Mesothelial cell of epicardium (in vitro differentiated cells): ENCODE measurements around the gene MORC2. TPM values are rescaled to one million over a fixed set of nuclear protein-coding genes. Genes with fewer than 3 reads are reported as not detected.

Source experiments
- DNase-seq, 2 experiments: peaks; one replicate each; pipeline ENCODE4 v3.0.0; 2021; ENCODE audit warnings: low spot score in 2 of 2; ENCODE audit not compliant: unreplicated experiment in 2 of 2
- H3K27ac Mint-ChIP-seq: 2 replicates; pipeline ENCODE4 v1.8.0; 2021; ENCODE audit warnings: mixed read lengths
- H3K27me3 Mint-ChIP-seq: 2 replicates; pipeline ENCODE4 v1.8.0; 2021; ENCODE audit warnings: low read depth, mixed read lengths
- H3K36me3 Mint-ChIP-seq: 2 replicates; pipeline ENCODE4 v1.8.0; 2021; ENCODE audit warnings: mixed read lengths
- H3K4me1 Mint-ChIP-seq: 2 replicates; pipeline ENCODE4 v1.8.0; 2021; ENCODE audit warnings: mixed read lengths
- H3K4me3 Mint-ChIP-seq: 2 replicates; pipeline ENCODE4 v1.8.0; 2021; ENCODE audit warnings: mild to moderate bottlenecking, moderate library complexity, mixed read lengths
- H3K9me3 Mint-ChIP-seq: 2 replicates; pipeline ENCODE4 v1.8.0; 2021; ENCODE audit warnings: mixed read lengths
- total RNA-seq: library from RNA; stranded (reverse); gene quantifications from 3 replicates; pipeline ENCODE4 v1.2.1, GENCODE V29; 2021
- TF ChIP-seq, protein P1 (sequence below): fragments of 200-600 bp; sonication (generic); IDR thresholded peaks from one replicate; pipeline ENCODE4 v1.5.0; 2021; ENCODE audit warnings: antibody characterized with exemption; ENCODE audit not compliant: unreplicated experiment

MORC2 gene
- total RNA-seq, 1 donor from 2014 or later: 45.1 TPM

DNA sequence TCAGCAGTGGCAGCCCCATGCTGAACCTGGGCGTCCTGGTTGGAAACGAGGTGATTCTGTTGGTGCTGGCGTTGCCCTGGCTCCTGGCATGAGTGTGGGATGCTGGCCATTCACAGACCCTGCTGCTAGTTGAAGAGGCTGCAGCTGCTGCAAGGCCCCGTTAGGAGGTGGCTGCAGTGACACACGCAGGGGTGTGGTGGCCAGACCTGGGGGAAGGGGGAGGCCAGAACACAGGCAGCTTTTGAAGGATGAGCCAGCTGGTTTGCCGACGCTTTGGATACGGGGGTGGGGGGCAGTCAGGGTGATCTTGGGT lies 77.2 kb downstream of the MORC2 start:
- Mint-ChIP-seq H3K4me3 (no peak overlapping the region), H3K27ac (no peak overlapping the region), H3K4me1 (peaks cover 2% of the 10 kb centered on the region), H3K9me3 (no peaks in the 10 kb centered on the region), H3K27me3 (no peaks in the 10 kb centered on the region), H3K36me3 (peaks cover 11% of the 10 kb centered on the region)
- TF ChIP-seq, protein P1, sequence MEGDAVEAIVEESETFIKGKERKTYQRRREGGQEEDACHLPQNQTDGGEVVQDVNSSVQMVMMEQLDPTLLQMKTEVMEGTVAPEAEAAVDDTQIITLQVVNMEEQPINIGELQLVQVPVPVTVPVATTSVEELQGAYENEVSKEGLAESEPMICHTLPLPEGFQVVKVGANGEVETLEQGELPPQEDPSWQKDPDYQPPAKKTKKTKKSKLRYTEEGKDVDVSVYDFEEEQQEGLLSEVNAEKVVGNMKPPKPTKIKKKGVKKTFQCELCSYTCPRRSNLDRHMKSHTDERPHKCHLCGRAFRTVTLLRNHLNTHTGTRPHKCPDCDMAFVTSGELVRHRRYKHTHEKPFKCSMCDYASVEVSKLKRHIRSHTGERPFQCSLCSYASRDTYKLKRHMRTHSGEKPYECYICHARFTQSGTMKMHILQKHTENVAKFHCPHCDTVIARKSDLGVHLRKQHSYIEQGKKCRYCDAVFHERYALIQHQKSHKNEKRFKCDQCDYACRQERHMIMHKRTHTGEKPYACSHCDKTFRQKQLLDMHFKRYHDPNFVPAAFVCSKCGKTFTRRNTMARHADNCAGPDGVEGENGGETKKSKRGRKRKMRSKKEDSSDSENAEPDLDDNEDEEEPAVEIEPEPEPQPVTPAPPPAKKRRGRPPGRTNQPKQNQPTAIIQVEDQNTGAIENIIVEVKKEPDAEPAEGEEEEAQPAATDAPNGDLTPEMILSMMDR: no peak
- no peak for DNase-seq

DNA sequence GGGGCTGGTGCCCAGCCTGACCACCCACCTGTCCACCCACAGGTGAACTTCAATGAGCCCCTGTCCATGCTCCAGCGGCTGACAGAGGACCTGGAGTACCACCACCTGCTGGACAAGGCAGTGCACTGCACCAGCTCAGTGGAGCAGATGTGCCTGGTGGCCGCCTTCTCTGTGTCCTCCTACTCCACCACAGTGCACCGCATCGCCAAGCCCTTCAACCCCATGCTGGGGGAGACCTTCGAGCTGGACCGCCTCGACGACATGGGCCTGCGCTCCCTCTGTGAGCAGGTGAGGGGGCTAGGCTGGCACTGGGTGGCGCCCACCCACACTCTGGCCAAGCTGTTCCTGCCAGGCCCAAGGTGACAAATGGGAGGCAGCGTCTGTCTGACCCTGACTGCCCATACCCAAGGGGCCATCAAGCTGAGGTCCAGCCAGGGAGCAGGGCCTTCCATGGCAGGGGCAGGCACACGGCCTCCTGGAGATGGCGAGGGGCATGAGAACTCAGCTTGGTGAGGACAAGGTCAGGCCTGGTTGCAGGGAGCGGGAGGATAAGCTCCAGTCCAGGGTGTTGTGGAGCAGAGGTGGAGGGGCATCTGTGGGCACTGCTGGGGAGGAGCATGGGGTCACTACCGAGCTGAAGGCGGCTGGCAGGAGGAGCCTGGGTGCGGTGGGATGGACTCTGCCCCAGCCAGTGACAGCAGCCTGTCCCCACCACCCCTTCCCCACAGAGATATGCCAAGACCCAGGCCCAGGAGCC lies 77.7 kb downstream of the MORC2 start:
- H3K4me3 Mint-ChIP-seq: no peak overlapping the region
- TF ChIP-seq, protein P1: peak; percentile 71
- no peaks in the 10 kb centered on the region for H3K9me3 Mint-ChIP-seq
- no peak overlapping the region for H3K27ac Mint-ChIP-seq
- DNase-seq: peak in 1 of 2 experiments; percentile 46
- H3K36me3 Mint-ChIP-seq: peaks cover 8% of the 10 kb centered on the region
- no peaks in the 10 kb centered on the region for H3K27me3 Mint-ChIP-seq
- H3K4me1 Mint-ChIP-seq: peaks cover 2% of the 10 kb centered on the region

DNA sequence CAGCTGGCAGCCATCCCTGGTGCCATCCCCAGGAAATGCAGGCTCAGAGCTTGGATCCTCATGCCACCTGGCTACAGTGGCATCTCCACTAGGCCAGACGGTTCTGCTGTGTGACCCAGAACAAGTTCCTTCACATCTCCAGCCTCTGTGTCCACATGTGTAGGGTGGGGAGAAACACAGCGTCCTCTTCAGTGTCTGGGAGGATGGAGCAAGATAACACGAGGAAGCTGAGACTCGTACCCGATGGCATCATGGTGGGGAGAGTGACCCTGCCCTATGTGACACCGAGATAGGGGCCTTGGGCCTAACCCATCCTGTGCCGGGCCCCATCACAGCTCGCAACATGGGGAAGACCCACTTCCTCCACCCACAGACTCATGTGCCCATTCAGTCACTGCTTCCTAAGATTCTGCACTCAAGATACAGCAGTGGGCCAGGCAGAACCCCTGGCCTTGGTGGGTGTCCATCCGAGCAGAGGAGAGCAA lies 78.5 kb downstream of the MORC2 start:
- Mint-ChIP-seq H3K4me3 (no peak overlapping the region), H3K27ac (no peak overlapping the region), H3K4me1 (peaks cover 2% of the 10 kb centered on the region), H3K9me3 (no peaks in the 10 kb centered on the region), H3K36me3 (peaks cover 8% of the 10 kb centered on the region), H3K27me3 (no peaks in the 10 kb centered on the region)
- DNase-seq: no peak
- TF ChIP-seq, protein P1: no peak

DNA sequence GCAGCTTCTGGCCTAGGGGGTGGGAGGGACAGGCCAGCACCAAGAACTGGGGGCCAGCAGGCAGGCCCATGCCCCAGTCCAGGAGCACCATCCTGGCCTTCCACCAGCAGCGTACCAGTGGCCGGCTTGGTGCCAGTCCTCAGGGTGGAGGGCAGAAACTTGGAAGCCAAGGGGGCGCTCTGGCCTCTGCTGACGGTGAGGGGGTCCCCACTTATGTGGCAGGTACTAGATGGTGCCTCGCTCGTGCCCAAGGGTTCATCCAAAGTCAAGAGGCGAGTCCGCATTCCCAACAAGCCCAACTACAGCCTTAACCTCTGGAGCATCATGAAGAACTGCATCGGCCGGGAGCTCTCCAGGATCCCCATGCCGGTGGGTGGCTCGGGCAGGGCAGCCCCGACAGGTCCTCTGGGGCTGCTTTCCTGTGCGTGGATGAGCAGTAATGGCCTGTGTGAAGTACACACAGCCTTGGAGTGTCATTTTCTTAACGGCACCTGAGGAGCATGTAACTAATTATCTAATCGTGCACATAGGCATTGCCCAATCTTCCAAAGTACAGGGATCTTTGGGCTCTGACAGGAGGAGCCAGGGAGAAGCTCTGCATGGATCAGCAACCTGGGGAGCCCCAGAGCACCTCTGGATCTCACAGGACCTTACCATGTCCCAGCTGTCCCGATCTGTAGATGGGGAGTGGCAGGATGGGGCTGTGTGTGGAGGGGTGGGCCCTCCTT lies 79.1 kb downstream of the MORC2 start:
- Mint-ChIP-seq H3K36me3 (peaks cover 8% of the 10 kb centered on the region), H3K4me1 (peaks cover 2% of the 10 kb centered on the region), H3K27me3 (no peaks in the 10 kb centered on the region), H3K27ac (no peak overlapping the region), H3K4me3 (no peak overlapping the region), H3K9me3 (no peaks in the 10 kb centered on the region)
- TF ChIP-seq, protein P1: no peak
- no peak for DNase-seq

DNA sequence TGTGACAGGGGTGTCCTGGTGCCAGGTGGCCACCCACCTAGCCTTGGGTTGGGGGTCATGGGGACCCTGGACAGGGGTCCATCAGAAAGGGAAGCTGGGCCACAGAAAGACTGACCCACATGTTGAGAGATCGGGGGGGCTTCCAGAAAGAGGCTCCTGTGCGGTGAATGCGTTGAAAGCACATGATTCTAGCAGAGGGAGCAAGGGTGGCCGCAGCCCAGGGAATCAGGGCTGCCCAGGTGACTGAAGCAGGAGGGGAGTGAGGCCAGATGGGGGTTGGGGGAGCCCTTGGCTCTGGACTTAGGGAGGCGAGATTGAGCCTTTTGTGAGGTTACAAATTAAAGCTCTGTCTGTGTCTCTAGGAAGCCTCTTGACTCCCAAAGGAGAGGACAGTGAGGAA lies 80.7 kb downstream of the MORC2 start:
- no peaks in the 10 kb centered on the region for H3K9me3 Mint-ChIP-seq
- TF ChIP-seq, protein P1: no peak
- DNase-seq: no peak
- peaks cover 3% of the 10 kb centered on the region for H3K4me1 Mint-ChIP-seq
- peaks cover 4% of the 10 kb centered on the region for H3K36me3 Mint-ChIP-seq
- no peak overlapping the region for H3K4me3 Mint-ChIP-seq
- no peaks in the 10 kb centered on the region for H3K27me3 Mint-ChIP-seq
- no peak overlapping the region for H3K27ac Mint-ChIP-seq
